K562 (cell line): ENCODE results near the gene SPPL2C. TPM values are rescaled to one million over a fixed set of nuclear protein-coding genes. Genes with fewer than 3 reads are reported as not detected.

Experiments used
- ATF7 ChIP-seq: fragments of 450-650 bp; IDR thresholded peaks from 2 replicates; pipeline ENCODE4 v1.7.1; 2014; ENCODE audit warnings: mild to moderate bottlenecking, moderate library complexity
- CXXC5 ChIP-seq: fragments of 250-450 bp; sonication (Bioruptor Pico); IDR thresholded peaks from 2 replicates; pipeline ENCODE4 v1.8.0; 2022; ENCODE audit warnings: inconsistent platforms, mild to moderate bottlenecking, moderate library complexity
- GATAD2B ChIP-seq: fragments of 450-650 bp; IDR thresholded peaks from 2 replicates; pipeline ENCODE4 v1.6.1; 2017; ENCODE audit warnings: mild to moderate bottlenecking, borderline replicate concordance
- NR2C2 ChIP-seq, 2 experiments: fragments of 200-800 bp in 1 of 2; sonication (Bioruptor generic) in 1 of 2; sonication (generic) in 1 of 2; formaldehyde crosslinking in 1 of 2; IDR thresholded peaks; 2 replicates each; pipeline versions ENCODE4 v1.6.1 to v1.8.0; 2016 to 2022; ENCODE audit warnings: mild to moderate bottlenecking in 1 of 2, missing compliant biosample characterization in 1 of 2, missing genetic modification characterization in 1 of 2, missing genetic modification reagents in 1 of 2
- RCOR1 ChIP-seq, 2 experiments: IDR thresholded peaks; 2 replicates each; pipeline ENCODE4 v1.6.1; 2012; ENCODE audit warnings: low read depth in 2 of 2, low read length in 2 of 2, borderline replicate concordance in 1 of 2, improper control_type of control experiment in 1 of 2
- SMARCA5 ChIP-seq: fragments of 450-650 bp; IDR thresholded peaks from 2 replicates; pipeline ENCODE4 v1.6.1; 2016
- SNIP1 ChIP-seq: fragments of 450-650 bp; IDR thresholded peaks from 2 replicates; pipeline ENCODE4 v1.7.1; 2017; ENCODE audit warnings: low read depth, mild to moderate bottlenecking
- SPI1 ChIP-seq: IDR thresholded peaks from 2 replicates; pipeline ENCODE4 v1.6.1; 2011; ENCODE audit warnings: low read depth, low read length, control low read depth, borderline replicate concordance
- TBL1XR1 ChIP-seq, 2 experiments: IDR thresholded peaks; 2 replicates each; pipeline ENCODE4 v1.6.1; 2012; ENCODE audit warnings: improper control_type of control experiment in 2 of 2, low read length in 2 of 2, mild to moderate bottlenecking in 1 of 2
- TEAD2 ChIP-seq: fragments of 450-650 bp; IDR thresholded peaks from 2 replicates; pipeline ENCODE4 v1.6.1; 2016; ENCODE audit warnings: missing genetic modification characterization, control low read depth, missing compliant biosample characterization
- TFAM ChIP-seq: fragments of 250-450 bp; sonication (Bioruptor Pico); conservative IDR thresholded peaks from 2 replicates; pipeline ENCODE4 v1.5.0; 2021; ENCODE audit warnings: mild to moderate bottlenecking, moderate library complexity
- XRCC4 ChIP-seq: IDR thresholded peaks from one replicate; pipeline ENCODE4 v1.6.1; 2011; ENCODE audit not compliant: insufficient read depth, insufficient read length; ENCODE audit errors: extremely low read depth
- XRCC5 ChIP-seq: fragments of 200-400 bp; formaldehyde crosslinking; IDR thresholded peaks from 2 replicates; pipeline ENCODE4 v1.6.1; 2017; ENCODE audit warnings: low read depth, mild to moderate bottlenecking, low read length
- ZNF133 ChIP-seq: fragments of 250-450 bp; sonication (Bioruptor Pico); IDR thresholded peaks from 2 replicates; pipeline ENCODE4 v1.4.0; 2020; ENCODE audit warnings: mild to moderate bottlenecking
- ZNF57 ChIP-seq: fragments of 450-650 bp; formaldehyde crosslinking; IDR thresholded peaks from 2 replicates; pipeline ENCODE4 v1.4.0; 2020; ENCODE audit warnings: mild to moderate bottlenecking, moderate library complexity
- ZNF778 ChIP-seq: fragments of 450-650 bp; formaldehyde crosslinking; IDR thresholded peaks from 2 replicates; pipeline ENCODE4 v1.4.0; 2020; ENCODE audit warnings: mild to moderate bottlenecking, moderate library complexity
- polyA plus RNA-seq, 8 experiments: library from polyadenylated mRNA; depleted of rRNA in 4 of 8; stranded (reverse) in 5 of 8; unstranded in 3 of 8; fragments of >200 nt; fragmentation: Nextera tagmentation in 2 of 8; fragmentation: Illumina TruSeq in 1 of 8; extraction: Ambion mirVana in 2 of 8; extraction: Trizol in 1 of 8; gene quantifications; 2 replicates each; pipeline versions ENCODE4 v1.2.1 to v1.2.3, GENCODE V29; 2011 to 2014; ENCODE audit warnings: inconsistent platforms in 1 of 8, missing spikeins in 1 of 8
- total RNA-seq, 7 experiments: library from RNA; depleted of rRNA in 6 of 7; stranded (reverse); fragments of >200 nt in 6 of 7; fragmentation: Illumina TruSeq in 2 of 7; extraction: Trizol in 2 of 7; gene quantifications; 2 replicates each; pipeline versions ENCODE4 v1.2.1 to v1.2.3, GENCODE V29; 2011 to 2021; ENCODE audit warnings: low replicate concordance in 1 of 7
- TF ChIP-seq, protein P1 (sequence below): fragments of 250-450 bp; sonication (Bioruptor Pico); IDR thresholded peaks from 2 replicates; pipeline ENCODE4 v1.9.0; 2021; ENCODE audit warnings: mild to moderate bottlenecking, inconsistent platforms
- TF ChIP-seq, protein P2 (sequence below): fragments of 250-450 bp; sonication (Bioruptor Pico); IDR thresholded peaks from 2 replicates; pipeline ENCODE4 v1.4.0; 2020; ENCODE audit warnings: mild to moderate bottlenecking
- TF ChIP-seq, protein P3 (sequence below): fragments of 250-450 bp; sonication (Bioruptor Pico); IDR thresholded peaks from 2 replicates; pipeline ENCODE4 v1.8.0; 2021; ENCODE audit warnings: borderline replicate concordance, mild to moderate bottlenecking, moderate library complexity; ENCODE audit not compliant: poor library complexity, severe bottlenecking
- TF ChIP-seq, protein P4 (sequence below): sonication (generic); formaldehyde crosslinking; IDR thresholded peaks from 2 replicates; pipeline ENCODE4 v1.8.0; 2023; ENCODE audit warnings: mild to moderate bottlenecking, missing genetic modification reagents

The SPPL2C gene
- total and polyA plus RNA-seq, 9 of the 15 experiments (the other 6 are each of a cell fraction or from before 2014, with no cell fraction given): not detected

DNA sequence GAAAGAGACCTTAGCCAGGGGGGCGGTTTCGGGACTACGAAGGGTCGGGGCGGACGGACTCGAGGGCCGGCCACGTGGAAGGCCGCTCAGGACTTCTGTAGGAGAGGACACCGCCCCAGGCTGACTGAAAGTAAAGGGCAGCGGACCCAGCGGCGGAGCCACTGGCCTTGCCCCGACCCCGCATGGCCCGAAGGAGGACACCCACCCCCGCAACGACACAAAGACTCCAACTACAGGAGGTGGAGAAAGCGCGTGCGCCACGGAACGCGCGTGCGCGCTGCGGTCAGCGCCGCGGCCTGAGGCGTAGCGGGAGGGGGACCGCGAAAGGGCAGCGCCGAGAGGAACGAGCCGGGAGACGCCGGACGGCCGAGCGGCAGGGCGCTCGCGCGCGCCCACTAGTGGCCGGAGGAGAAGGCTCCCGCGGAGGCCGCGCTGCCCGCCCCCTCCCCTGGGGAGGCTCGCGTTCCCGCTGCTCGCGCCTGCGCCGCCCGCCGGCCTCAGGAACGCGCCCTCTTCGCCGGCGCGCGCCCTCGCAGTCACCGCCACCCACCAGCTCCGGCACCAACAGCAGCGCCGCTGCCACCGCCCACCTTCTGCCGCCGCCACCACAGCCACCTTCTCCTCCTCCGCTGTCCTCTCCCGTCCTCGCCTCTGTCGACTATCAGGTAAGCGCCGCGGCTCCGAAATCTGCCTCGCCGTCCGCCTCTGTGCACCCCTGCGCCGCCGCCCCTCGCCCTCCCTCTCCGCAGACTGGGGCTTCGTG lies 49.5 kb downstream of the SPPL2C start, which contains the start of gene MAPT (continued):
- TF ChIP-seq, protein P1, sequence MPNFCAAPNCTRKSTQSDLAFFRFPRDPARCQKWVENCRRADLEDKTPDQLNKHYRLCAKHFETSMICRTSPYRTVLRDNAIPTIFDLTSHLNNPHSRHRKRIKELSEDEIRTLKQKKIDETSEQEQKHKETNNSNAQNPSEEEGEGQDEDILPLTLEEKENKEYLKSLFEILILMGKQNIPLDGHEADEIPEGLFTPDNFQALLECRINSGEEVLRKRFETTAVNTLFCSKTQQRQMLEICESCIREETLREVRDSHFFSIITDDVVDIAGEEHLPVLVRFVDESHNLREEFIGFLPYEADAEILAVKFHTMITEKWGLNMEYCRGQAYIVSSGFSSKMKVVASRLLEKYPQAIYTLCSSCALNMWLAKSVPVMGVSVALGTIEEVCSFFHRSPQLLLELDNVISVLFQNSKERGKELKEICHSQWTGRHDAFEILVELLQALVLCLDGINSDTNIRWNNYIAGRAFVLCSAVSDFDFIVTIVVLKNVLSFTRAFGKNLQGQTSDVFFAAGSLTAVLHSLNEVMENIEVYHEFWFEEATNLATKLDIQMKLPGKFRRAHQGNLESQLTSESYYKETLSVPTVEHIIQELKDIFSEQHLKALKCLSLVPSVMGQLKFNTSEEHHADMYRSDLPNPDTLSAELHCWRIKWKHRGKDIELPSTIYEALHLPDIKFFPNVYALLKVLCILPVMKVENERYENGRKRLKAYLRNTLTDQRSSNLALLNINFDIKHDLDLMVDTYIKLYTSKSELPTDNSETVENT: no peak
- no peak for TF ChIP-seq ZNF778 (CRISPR knock-in tag)
- TF ChIP-seq, protein P2, sequence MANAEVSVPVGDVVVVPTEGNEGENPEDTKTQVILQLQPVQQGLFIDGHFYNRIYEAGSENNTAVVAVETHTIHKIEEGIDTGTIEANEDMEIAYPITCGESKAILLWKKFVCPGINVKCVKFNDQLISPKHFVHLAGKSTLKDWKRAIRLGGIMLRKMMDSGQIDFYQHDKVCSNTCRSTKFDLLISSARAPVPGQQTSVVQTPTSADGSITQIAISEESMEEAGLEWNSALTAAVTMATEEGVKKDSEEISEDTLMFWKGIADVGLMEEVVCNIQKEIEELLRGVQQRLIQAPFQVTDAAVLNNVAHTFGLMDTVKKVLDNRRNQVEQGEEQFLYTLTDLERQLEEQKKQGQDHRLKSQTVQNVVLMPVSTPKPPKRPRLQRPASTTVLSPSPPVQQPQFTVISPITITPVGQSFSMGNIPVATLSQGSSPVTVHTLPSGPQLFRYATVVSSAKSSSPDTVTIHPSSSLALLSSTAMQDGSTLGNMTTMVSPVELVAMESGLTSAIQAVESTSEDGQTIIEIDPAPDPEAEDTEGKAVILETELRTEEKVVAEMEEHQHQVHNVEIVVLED (CRISPR knock-in tag): peak; percentile 76
- no peak for TF ChIP-seq NR2C2 (CRISPR knock-in tag; IDR thresholded peaks at IDR 0.05)
- no peak for TF ChIP-seq NR2C2 (tag; IDR thresholded peaks at IDR 0.05)
- peak; percentile 93 for TF ChIP-seq CXXC5
- peak in 1 of 2 experiments; percentile 40; a peak in 1 of 4 replicates for TF ChIP-seq RCOR1 (IDR thresholded peaks at IDR 0.05; ENCODE audit: borderline replicate concordance in 1 of 2, low read depth in 2 of 2, low read length in 2 of 2)
- TF ChIP-seq XRCC5: peak; percentile 92
- TF ChIP-seq GATAD2B: peak; percentile 82
- no peak for TF ChIP-seq SMARCA5
- TF ChIP-seq SNIP1: no peak
- peak; percentile 78 for TF ChIP-seq ATF7
- TF ChIP-seq, protein P3, sequence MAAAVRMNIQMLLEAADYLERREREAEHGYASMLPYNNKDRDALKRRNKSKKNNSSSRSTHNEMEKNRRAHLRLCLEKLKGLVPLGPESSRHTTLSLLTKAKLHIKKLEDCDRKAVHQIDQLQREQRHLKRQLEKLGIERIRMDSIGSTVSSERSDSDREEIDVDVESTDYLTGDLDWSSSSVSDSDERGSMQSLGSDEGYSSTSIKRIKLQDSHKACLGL (CRISPR knock-in tag): no peak
- TF ChIP-seq XRCC4: no peak
- TF ChIP-seq TFAM (CRISPR knock-in tag): no peak
- TF ChIP-seq, protein P4, sequence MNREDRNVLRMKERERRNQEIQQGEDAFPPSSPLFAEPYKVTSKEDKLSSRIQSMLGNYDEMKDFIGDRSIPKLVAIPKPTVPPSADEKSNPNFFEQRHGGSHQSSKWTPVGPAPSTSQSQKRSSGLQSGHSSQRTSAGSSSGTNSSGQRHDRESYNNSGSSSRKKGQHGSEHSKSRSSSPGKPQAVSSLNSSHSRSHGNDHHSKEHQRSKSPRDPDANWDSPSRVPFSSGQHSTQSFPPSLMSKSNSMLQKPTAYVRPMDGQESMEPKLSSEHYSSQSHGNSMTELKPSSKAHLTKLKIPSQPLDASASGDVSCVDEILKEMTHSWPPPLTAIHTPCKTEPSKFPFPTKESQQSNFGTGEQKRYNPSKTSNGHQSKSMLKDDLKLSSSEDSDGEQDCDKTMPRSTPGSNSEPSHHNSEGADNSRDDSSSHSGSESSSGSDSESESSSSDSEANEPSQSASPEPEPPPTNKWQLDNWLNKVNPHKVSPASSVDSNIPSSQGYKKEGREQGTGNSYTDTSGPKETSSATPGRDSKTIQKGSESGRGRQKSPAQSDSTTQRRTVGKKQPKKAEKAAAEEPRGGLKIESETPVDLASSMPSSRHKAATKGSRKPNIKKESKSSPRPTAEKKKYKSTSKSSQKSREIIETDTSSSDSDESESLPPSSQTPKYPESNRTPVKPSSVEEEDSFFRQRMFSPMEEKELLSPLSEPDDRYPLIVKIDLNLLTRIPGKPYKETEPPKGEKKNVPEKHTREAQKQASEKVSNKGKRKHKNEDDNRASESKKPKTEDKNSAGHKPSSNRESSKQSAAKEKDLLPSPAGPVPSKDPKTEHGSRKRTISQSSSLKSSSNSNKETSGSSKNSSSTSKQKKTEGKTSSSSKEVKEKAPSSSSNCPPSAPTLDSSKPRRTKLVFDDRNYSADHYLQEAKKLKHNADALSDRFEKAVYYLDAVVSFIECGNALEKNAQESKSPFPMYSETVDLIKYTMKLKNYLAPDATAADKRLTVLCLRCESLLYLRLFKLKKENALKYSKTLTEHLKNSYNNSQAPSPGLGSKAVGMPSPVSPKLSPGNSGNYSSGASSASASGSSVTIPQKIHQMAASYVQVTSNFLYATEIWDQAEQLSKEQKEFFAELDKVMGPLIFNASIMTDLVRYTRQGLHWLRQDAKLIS: no peak
- TF ChIP-seq TEAD2 (tag): no peak
- TF ChIP-seq ZNF57 (CRISPR knock-in tag): no peak
- TF ChIP-seq ZNF133: no peak
- TF ChIP-seq SPI1: no peak
- TF ChIP-seq TBL1XR1 (IDR thresholded peaks at IDR 0.05; ENCODE audit: low read length in 2 of 2): peak; percentile 6 to 42; a peak in 1 of 4 replicates
